Trophoblast cell (in vitro differentiated cells and primary cell): ENCODE measurements around the gene MEGF11.
"Not testable (repeated sequence)": the region's sequence is repeated elsewhere in the genome, so short reads cannot be mapped to it uniquely, and the experiment has no call there.

Experiments
- DNase-seq, 2 donors: peaks; one replicate each; pipeline ENCODE4 v3.0.0-alpha.2; 2016
- H2AFZ ChIP-seq: 2 replicates; pipeline ENCODE4 v1.6.1; 2013; ENCODE audit warnings: low read length, moderate library complexity, mild to moderate bottlenecking; ENCODE audit not compliant: insufficient read depth, poor library complexity
- H2AK5ac ChIP-seq: 2 replicates; pipeline ENCODE4 v1.6.1; 2013; ENCODE audit warnings: mild to moderate bottlenecking, low read length
- H2BK120ac ChIP-seq: 2 replicates; pipeline ENCODE4 v1.6.1; 2013; ENCODE audit warnings: low read length, mild to moderate bottlenecking, moderate library complexity; ENCODE audit not compliant: insufficient read depth, poor library complexity
- H2BK12ac ChIP-seq: 2 replicates; pipeline ENCODE4 v1.6.1; 2013; ENCODE audit warnings: mild to moderate bottlenecking, low read length, moderate library complexity
- H2BK5ac ChIP-seq: 2 replicates; pipeline ENCODE4 v1.6.1; 2013; ENCODE audit warnings: low read length, low read depth, moderate library complexity, mild to moderate bottlenecking; ENCODE audit not compliant: poor library complexity
- H3K14ac ChIP-seq: 2 replicates; pipeline ENCODE4 v1.6.1; 2013; ENCODE audit warnings: mild to moderate bottlenecking, low read length
- H3K18ac ChIP-seq: 2 replicates; pipeline ENCODE4 v1.6.1; 2013; ENCODE audit warnings: mild to moderate bottlenecking, low read length
- H3K23ac ChIP-seq: 2 replicates; pipeline ENCODE4 v1.6.1; 2013; ENCODE audit warnings: low read length
- H3K27ac ChIP-seq: 2 replicates; pipeline ENCODE4 v1.5.1; 2013; ENCODE audit warnings: low read depth, mild to moderate bottlenecking, inconsistent platforms, low read length, moderate library complexity
- H3K27me3 ChIP-seq: 2 replicates; pipeline ENCODE4 v1.6.1; 2013; ENCODE audit warnings: inconsistent platforms, mild to moderate bottlenecking, low read length, moderate library complexity; ENCODE audit not compliant: insufficient read depth
- H3K36me3 ChIP-seq, 2 experiments: 1 replicate in 1 of 2; 2 replicates in 1 of 2; pipeline ENCODE4 v1.6.1; 2013; ENCODE audit warnings: low read length in 2 of 2, mild to moderate bottlenecking in 2 of 2, moderate library complexity in 1 of 2; ENCODE audit not compliant: insufficient read depth in 2 of 2, control insufficient read depth in 1 of 2
- H3K4ac ChIP-seq: 2 replicates; pipeline ENCODE4 v1.6.1; 2013; ENCODE audit warnings: low read depth, mild to moderate bottlenecking, low read length, moderate library complexity
- H3K4me1 ChIP-seq, 2 experiments: 1 replicate in 1 of 2; 2 replicates in 1 of 2; pipeline ENCODE4 v1.6.1; 2013; ENCODE audit warnings: low read length in 2 of 2, mild to moderate bottlenecking in 2 of 2, moderate library complexity in 1 of 2; ENCODE audit not compliant: insufficient read depth in 2 of 2, control insufficient read depth in 1 of 2
- H3K4me2 ChIP-seq: 2 replicates; pipeline ENCODE4 v1.6.1; 2013; ENCODE audit warnings: inconsistent platforms, mild to moderate bottlenecking, low read length, moderate library complexity
- H3K4me3 ChIP-seq: 2 replicates; pipeline ENCODE4 v1.5.1; 2013; ENCODE audit warnings: mild to moderate bottlenecking, low read depth, low read length, inconsistent platforms
- H3K79me1 ChIP-seq: one replicate; pipeline ENCODE4 v1.6.1; 2013; ENCODE audit warnings: low read length
- H3K79me2 ChIP-seq: 2 replicates; pipeline ENCODE4 v1.6.1; 2013; ENCODE audit warnings: low read length, mild to moderate bottlenecking; ENCODE audit not compliant: control insufficient read depth, insufficient read depth, poor library complexity
- H3K9ac ChIP-seq: 2 replicates; pipeline ENCODE4 v1.6.1; 2013; ENCODE audit warnings: mild to moderate bottlenecking, low read length
- H3K9me3 ChIP-seq: 2 replicates; pipeline ENCODE4 v1.6.1; 2013; ENCODE audit warnings: low read depth, mild to moderate bottlenecking, control low read depth, inconsistent platforms, low read length; ENCODE audit not compliant: insufficient read depth
- H4K12ac ChIP-seq: 2 replicates; pipeline ENCODE4 v1.6.1; 2013; ENCODE audit warnings: low read depth, mild to moderate bottlenecking, low read length, moderate library complexity
- H4K8ac ChIP-seq: 2 replicates; pipeline ENCODE4 v1.6.1; 2013; ENCODE audit warnings: low read depth, mild to moderate bottlenecking, low read length, moderate library complexity
- H4K91ac ChIP-seq: one replicate; pipeline ENCODE4 v1.6.1; 2013; ENCODE audit warnings: low read depth, mild to moderate bottlenecking, low read length, moderate library complexity
- WGBS: extraction: QIAGEN DNeasy Blood & Tissue Kit; methylation state at CpG from one replicate; pipeline ENCODE4 v1.1.7; 2013; ENCODE audit warnings: missing lambda C conversion rate; ENCODE audit not compliant: insufficient read length, insufficient coverage; ENCODE audit errors: extremely low coverage; 5-methylcytosine and 5-hydroxymethylcytosine counted together

MEGF11 gene

DNA sequence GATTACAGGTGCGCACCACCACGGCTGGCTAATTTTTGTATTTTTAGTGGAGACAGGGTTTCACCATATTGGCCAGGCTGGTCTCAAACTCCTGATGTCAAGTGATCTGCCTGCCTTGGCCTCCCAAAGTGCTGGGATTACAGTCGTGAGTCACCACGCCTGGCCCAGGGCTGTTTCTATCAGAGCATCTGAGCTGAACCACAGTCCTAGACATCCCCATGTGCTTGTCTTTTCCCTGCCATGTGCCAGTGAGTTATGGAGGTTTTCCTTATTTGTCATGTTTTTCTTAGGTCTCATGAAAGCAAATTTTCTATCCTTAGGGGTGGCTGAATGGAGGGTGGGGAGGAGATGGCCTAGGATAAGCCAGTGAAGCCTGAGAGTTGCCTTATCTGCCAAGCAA is 250.4 kb downstream of the MEGF11 start:
- not testable (repeated sequence) for H3K27ac ChIP-seq, H3K4me1 ChIP-seq, H2BK120ac ChIP-seq, H3K23ac ChIP-seq, H3K79me2 ChIP-seq, H3K79me1 ChIP-seq, H3K9ac ChIP-seq, H2AK5ac ChIP-seq, H4K91ac ChIP-seq, H2BK5ac ChIP-seq, H3K9me3 ChIP-seq, H3K4me3 ChIP-seq, H3K36me3 ChIP-seq, H4K12ac ChIP-seq, H3K14ac ChIP-seq, H3K4me2 ChIP-seq, H2BK12ac ChIP-seq, H3K18ac ChIP-seq, H3K27me3 ChIP-seq, H4K8ac ChIP-seq, H3K4ac ChIP-seq, H2AFZ ChIP-seq, DNase-seq
- no CpG with 5 or more reads among the region's 4 CpGs for WGBS

DNA sequence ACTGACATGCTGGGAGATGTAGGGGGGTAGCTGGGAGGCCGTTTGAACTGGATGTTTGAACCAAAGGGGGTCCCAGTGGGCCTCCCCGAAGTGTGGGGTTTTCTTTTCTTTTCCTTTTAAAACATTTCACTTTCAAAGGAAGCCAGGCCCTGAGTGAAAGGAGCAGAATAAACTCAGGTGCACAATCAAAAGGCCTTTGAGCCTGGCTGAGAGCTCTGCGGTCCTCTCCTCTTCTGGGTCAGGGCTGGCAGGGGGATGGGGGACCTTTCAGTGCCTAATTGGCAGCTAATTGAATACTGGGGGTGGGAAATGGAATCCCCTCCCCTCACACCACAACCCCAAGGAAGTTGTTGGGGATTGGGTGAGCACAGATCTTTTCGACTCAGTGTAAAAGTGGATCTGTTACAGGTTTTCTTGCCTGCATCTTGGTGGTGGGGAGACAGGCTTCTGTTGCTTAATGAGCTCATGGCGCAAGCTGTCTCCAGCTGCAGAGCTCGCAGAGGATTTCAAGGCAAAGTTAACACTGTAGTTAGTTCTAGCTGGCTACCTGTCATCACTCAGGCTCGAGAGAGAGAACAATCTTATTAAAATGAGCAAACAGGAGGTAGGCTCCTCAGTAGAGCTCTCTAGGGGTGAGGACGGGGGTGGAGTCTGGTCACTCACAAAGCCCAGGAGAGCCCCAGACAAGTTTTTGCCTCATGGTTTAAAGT is 251.7 kb downstream of the MEGF11 start:
- Histone ChIP-seq H3K9ac (no peak overlapping the region), H3K79me1 (no peaks in the 10 kb centered on the region), H3K4ac (no peak overlapping the region), H3K4me3 (no peak overlapping the region), H3K23ac (no peak overlapping the region), H3K27ac (no peak overlapping the region), H3K4me1 (no peaks in the 10 kb centered on the region), H4K8ac (no peak overlapping the region), H2BK12ac (no peak overlapping the region), H4K91ac (no peak overlapping the region), H3K79me2 (no peaks in the 10 kb centered on the region), H2BK120ac (no peak overlapping the region), H3K18ac (no peak overlapping the region), H3K14ac (no peak overlapping the region), H3K27me3 (no peaks in the 10 kb centered on the region), H4K12ac (no peak overlapping the region), H3K4me2 (no peak overlapping the region), H3K9me3 (no peaks in the 10 kb centered on the region), H2BK5ac (no peak overlapping the region), H2AFZ (no peak overlapping the region), H3K36me3 (no peaks in the 10 kb centered on the region), H2AK5ac (no peak overlapping the region)
- no peak for DNase-seq
- no CpG with 5 or more reads among the region's 8 CpGs for WGBS

DNA sequence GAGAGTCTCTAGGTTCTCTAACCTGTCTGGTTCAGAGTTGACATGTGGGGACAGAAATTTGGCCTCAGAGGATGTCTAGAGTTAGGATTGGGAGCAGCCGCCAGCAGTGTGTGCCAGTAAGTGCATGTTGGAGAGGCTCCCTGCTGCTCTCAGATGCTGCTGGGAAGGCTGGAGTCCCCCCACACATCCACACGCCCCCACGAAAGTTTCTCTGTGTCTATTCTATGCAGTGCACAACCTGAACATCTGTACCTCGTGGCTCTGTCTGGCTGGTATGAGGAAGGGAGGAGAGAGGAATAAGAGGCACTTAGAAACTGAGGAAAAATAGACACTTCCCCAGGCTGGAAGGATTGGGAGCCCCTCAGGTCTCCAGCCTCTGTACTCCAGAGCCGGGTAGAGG is 252.5 kb downstream of the MEGF11 start:
- Histone ChIP-seq H2BK120ac (no peak overlapping the region), H3K23ac (no peak overlapping the region), H3K4ac (no peak overlapping the region), H3K79me2 (no peaks in the 10 kb centered on the region), H3K79me1 (no peaks in the 10 kb centered on the region), H3K36me3 (no peaks in the 10 kb centered on the region), H4K8ac (no peak overlapping the region), H3K9me3 (no peaks in the 10 kb centered on the region), H3K4me1 (no peaks in the 10 kb centered on the region), H3K18ac (no peak overlapping the region), H2BK5ac (no peak overlapping the region), H3K14ac (no peak overlapping the region), H3K9ac (no peak overlapping the region), H4K12ac (no peak overlapping the region), H2AK5ac (no peak overlapping the region), H3K27ac (no peak overlapping the region), H2BK12ac (no peak overlapping the region), H3K4me2 (no peak overlapping the region), H2AFZ (no peak overlapping the region), H3K4me3 (no peak overlapping the region), H4K91ac (no peak overlapping the region), H3K27me3 (no peaks in the 10 kb centered on the region)
- no peak for DNase-seq
- no CpG with 5 or more reads among the region's 5 CpGs for WGBS

DNA sequence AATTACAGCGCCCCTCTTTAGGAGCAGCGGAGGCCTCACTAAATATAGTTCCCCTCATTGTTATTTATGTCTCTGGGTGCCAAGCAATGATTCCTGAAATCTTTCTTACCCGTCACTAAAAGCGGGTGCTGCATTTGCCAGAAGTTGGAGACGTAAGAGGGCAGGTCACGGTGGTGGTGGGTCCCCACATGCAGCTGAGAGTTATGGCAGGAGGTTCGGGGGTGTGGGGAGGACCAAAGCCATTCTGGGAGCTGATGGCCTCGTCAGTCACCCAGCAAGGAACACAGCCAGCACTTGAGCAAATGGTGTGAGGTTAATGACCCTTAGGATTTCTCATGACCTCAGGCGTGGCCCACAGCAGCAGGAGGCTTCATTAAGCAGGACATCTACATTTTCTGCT is 255.1 kb downstream of the MEGF11 start:
- H2BK5ac ChIP-seq, result no peak overlapping the region
- H2AFZ ChIP-seq, result no peak overlapping the region
- no peak overlapping the region for H3K9ac ChIP-seq
- no peaks in the 10 kb centered on the region for H3K79me1 ChIP-seq
- no peaks in the 10 kb centered on the region for H3K27me3 ChIP-seq
- no peak overlapping the region for H2AK5ac ChIP-seq
- no peak overlapping the region for H3K23ac ChIP-seq
- no peak overlapping the region for H2BK120ac ChIP-seq
- no CpG with 5 or more reads among the region's 9 CpGs for WGBS
- no peaks in the 10 kb centered on the region for H3K36me3 ChIP-seq
- H4K12ac ChIP-seq, result no peak overlapping the region
- no peak overlapping the region for H4K91ac ChIP-seq
- no peak overlapping the region for H3K27ac ChIP-seq
- no peak overlapping the region for H2BK12ac ChIP-seq
- H3K79me2 ChIP-seq, result no peaks in the 10 kb centered on the region
- H3K4ac ChIP-seq, result no peak overlapping the region
- no peaks in the 10 kb centered on the region for H3K9me3 ChIP-seq
- H3K4me2 ChIP-seq, result no peak overlapping the region
- no peak overlapping the region for H3K18ac ChIP-seq
- no peak overlapping the region for H3K4me3 ChIP-seq
- DNase-seq, result no peak
- H3K4me1 ChIP-seq, result no peaks in the 10 kb centered on the region
- H3K14ac ChIP-seq, result no peak overlapping the region
- no peak overlapping the region for H4K8ac ChIP-seq
